22Rv1 (cell line): ENCODE data around the gene F10.

Experiments
- H3K27ac ChIP-seq: fragments of 450-650 bp; 2 replicates; pipeline ENCODE4 v1.5.1; 2017
- CTCF ChIP-seq: fragments of 450-650 bp; IDR thresholded peaks from 2 replicates; pipeline ENCODE4 v1.5.1; 2017; ENCODE audit warnings: mild to moderate bottlenecking
- ZFX ChIP-seq: fragments of 450-650 bp; IDR thresholded peaks from 2 replicates; pipeline ENCODE4 v1.6.1; 2017; ENCODE audit warnings: antibody characterized with exemption, borderline replicate concordance

F10 gene

GRCh38 chr13:113083402-113084061 is 39.1 kb upstream of the F10 start:
- H3K27ac ChIP-seq, result no peak overlapping the region
- TF ChIP-seq CTCF (no peak), ZFX (no peak)

DNA sequence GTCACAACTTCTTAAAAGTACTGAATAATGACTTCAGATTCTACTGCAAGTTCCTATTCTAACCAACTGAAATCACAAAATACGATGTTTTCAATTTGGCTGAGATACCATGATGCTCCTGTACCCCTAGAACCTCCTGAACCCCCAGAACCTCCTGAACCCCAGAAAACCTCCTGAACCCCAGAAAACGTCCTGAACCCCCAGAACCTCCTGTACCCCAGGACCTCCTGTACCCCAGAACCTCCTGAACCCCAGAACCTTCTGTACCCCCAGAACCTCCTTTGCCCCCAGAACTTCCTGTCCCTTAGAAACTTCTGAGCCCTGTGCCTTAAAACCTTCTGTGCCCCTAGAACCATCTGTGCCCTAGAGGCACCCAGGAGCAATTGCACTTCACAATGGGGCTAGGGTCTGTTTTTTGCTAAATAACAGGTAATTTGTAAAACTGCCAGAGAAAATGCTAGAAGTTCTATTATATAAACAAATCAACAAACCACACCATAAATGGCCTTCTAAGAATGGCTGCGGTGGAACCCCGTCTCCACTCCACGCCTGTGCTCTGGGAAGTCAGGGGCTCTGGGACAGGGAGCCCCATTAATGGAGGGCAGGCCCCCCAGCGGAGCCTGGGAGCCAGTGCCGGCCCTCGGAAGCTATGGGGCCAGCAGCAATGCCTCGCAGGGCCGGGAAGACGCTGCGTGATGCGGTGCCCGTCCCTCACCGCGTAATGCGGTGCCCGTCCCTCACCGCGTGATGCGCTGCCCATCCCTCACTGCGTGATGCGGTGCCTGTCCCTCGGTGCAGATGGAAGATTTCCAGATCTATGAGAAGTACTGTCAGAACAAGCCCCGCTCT is 38.3 kb upstream of the F10 start:
- TF ChIP-seq ZFX, result no peak
- no peak for TF ChIP-seq CTCF
- no peak overlapping the region for H3K27ac ChIP-seq

DNA sequence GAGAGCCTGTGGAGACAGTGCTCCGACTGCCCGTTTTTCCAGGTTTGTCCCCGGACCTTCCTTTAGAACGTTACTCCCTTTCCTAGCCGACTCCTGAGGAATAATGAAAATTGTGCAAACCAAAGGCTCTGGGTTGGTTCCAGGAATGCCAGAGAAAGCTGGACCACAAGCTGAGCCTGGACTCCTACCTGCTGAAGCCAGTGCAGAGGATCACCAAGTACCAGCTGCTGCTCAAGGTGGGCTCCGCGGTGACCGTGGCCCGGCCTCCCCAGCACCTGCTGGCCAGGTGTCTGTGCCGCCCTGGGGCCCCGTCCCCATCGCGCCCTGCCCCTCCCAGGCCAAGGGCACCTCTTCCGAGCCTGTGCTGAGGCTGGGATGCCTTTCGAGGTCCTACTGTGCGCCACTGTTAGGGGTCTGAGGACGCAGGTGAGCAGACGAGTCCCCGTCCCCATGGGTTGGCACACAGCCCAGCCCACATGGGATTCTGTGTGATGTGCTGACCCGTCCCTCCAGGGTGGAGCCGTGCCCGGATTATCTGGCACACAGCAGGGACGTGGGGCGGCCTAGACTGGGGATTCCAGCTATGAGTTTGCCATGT is 37.6 kb upstream of the F10 start:
- TF ChIP-seq ZFX (no peak), CTCF (no peak)
- no peak overlapping the region for H3K27ac ChIP-seq

DNA sequence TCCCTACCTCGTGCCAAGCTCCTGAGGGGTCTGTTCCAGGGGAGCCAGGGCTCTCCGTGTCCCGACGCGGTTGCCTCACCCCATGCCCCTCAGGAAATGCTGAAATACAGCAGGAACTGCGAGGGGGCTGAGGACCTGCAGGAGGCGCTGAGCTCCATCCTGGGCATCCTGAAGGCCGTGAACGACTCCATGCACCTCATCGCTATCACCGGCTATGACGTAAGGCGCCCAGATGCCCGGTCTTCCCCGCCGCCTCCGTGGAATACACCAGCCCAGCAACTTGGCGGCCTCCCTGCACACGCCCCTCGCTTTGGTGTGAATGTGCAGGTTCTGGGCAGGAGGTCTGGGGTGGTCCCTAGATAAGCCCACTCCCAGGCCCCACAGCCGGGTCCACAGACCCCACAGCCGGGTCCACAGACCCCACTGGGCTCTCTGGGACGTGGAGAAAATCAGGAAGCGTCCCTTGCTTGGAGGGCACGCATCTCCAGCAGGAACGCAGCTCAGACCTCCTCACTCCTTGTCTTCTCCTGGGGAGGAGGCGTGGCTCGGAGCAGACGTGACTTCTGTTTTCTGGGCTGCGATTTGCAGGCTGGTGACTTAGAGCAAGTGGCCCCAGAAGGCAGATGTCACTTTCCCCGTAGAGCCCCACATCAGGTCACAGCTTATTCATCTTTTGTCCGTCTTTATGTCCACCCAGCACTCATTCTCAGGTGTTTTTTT is 36.4 kb upstream of the F10 start:
- H3K27ac ChIP-seq, result no peak overlapping the region
- peak; percentile 23 for TF ChIP-seq CTCF
- no peak for TF ChIP-seq ZFX

DNA sequence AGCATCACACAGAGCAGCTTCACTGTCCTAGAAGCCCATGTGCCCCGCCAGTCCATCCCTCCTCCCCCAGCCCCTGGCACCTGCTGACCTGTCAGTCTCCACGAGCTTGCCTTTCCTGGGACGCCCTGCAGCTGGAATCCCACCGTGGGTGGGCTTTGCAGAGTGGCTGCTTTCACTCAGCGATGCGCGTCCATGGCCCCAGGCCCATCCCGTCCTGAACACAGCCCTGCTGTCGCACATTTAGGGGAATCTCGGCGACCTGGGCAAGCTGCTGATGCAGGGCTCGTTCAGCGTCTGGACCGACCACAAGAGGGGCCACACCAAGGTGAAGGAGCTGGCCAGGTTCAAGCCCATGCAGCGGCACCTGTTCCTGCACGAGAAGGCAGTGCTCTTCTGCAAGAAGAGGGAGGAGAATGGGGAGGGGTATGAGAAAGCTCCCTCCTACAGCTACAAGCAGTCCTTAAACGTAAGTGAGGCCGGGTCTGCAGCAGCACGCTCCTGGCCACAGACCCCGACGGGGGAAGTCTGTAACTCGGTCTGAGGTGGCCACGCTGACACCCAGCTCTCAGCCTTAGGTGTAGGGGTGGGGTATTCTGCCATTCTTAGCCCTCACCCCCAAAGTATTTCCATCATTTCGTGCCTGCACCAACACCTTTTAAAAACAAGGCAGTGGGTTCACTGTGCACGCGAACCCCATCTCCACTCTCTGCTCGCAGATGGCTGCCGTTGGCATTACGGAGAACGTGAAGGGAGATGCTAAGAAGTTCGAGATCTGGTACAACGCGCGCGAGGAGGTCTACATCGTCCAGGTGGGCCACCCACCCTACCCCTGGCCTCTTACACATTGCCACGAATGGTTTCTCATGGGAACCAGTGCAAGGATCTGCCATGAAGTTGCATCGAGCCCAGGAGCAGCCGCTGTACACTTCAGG is 35.3 kb upstream of the F10 start:
- H3K27ac ChIP-seq, result no peak overlapping the region
- no peak for TF ChIP-seq CTCF
- no peak for TF ChIP-seq ZFX

GRCh38 chr13:113087923-113088690 is 34.5 kb upstream of the F10 start:
- no peak overlapping the region for H3K27ac ChIP-seq
- no peak for TF ChIP-seq CTCF
- TF ChIP-seq ZFX, result no peak
